ENCODE measurements around the gene SH3TC1. TPM values are rescaled to one million over a fixed set of nuclear protein-coding genes. Genes with fewer than 3 reads are reported as not detected.

The SH3TC1 gene
- total RNA-seq, 2 experiments from 2014 or later = 28.5 to 28.8 TPM

DNA sequence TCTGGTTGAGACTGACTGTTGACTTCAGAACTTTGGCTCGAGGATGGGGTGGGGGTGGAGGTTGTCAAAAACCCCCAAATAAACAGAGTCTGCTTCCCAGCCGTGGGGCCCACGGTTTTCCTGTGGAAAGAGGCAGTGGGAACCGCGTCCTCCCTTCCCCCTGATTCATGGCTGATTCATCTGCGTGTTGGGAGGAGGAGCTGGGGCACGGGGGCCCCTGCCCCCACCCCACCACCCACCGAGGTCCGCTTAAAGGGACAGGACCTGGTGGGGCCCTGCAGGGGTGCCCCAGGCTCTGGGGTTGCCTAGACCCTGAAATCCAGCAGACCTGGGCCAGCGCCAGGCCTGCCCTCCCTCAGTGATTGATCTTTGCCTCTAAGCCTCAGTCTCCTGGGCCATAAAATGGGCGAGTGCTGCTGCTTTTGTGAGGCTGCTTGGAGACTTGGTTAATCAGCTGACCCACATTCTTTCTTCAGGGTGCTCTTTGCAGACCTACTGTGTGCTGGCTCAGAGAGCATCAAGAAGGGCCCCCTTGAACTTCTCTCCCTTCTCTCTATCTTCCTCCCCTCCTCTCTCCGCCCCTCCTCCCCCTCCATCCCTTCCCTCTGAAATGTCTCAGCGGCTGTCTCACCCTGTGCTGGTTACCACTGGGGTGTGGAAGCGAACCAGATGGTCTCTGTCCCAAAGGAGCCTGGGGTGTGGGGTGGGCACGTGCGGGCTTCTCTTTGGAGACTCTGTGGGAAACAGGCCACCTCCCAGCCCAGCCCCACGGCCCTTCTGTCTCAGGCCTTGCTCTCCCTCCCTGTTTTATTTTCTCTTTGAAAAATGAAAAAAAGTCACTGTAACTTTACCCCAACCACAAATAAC is 79.6 kb downstream of the SH3TC1 start:
- Mint-ChIP-seq H3K27me3 (no peaks in the 10 kb centered on the region), H3K36me3 (no peaks in the 10 kb centered on the region), H3K4me1 (ENCODE audit: low read depth) (no peaks in the 10 kb centered on the region), H3K4me3 (no peak overlapping the region), H3K9me3 (no peaks in the 10 kb centered on the region), H3K27ac (no peak overlapping the region)
- ChIA-PET CTCF (interaction anchor here (1.2 kb wide), 1 partner anchor 129 kb away, joined by 3 read pairs; no protein-coding TSS in a partner anchor), POLR2A (no interaction called here)
- intact Hi-C loops (cut with micrococcal nuclease) = no loop called here
- no peak for DNase-seq

DNA sequence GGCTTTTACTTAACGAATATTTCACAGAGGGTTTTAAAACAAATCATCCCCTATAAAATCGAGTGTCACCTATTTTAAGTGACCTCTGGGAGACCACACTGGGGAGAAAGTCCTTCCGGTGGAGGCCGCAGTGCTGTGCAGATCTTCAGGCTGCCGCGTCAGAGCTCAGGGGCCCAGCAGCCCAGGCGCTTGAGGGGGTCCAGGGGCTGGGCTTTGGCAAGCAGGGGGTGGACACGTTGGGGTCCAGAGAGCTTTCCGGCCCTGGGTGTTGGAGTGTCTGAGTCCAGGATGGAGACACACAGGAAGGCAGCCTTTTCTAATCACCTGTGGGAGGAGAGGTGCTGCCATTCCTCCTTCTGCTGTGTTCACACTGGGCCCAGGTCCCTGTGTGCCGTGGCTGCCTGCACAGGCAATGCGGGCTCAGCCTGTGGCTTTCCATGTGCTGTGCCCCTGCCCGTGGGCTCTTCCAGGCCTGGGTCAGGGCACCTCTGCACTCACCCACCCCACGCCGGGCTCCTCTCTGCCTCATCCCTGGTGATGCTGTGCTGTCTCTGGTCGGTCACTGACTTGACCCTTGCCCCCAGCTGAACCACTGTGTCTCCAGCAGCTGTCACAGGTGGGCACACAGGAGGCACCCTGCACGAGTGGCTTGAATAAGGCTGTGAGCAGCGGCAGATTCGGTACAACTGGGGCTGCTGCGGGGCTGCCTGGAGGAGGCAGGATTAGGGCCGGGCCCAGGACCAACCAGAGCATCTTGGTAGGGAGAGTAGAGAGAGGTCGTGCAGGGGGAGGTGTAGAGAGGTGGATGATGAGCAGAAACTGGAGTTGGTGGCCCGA is 80.4 kb downstream of the SH3TC1 start:
- no peak for DNase-seq
- intact Hi-C loops (cut with micrococcal nuclease) = no loop called here
- ChIA-PET POLR2A (no interaction called here), CTCF (no interaction called here)
- Mint-ChIP-seq H3K4me1 (ENCODE audit: low read depth) (no peaks in the 10 kb centered on the region), H3K36me3 (no peaks in the 10 kb centered on the region), H3K27ac (no peak overlapping the region), H3K4me3 (no peak overlapping the region), H3K9me3 (no peaks in the 10 kb centered on the region), H3K27me3 (no peaks in the 10 kb centered on the region)

DNA sequence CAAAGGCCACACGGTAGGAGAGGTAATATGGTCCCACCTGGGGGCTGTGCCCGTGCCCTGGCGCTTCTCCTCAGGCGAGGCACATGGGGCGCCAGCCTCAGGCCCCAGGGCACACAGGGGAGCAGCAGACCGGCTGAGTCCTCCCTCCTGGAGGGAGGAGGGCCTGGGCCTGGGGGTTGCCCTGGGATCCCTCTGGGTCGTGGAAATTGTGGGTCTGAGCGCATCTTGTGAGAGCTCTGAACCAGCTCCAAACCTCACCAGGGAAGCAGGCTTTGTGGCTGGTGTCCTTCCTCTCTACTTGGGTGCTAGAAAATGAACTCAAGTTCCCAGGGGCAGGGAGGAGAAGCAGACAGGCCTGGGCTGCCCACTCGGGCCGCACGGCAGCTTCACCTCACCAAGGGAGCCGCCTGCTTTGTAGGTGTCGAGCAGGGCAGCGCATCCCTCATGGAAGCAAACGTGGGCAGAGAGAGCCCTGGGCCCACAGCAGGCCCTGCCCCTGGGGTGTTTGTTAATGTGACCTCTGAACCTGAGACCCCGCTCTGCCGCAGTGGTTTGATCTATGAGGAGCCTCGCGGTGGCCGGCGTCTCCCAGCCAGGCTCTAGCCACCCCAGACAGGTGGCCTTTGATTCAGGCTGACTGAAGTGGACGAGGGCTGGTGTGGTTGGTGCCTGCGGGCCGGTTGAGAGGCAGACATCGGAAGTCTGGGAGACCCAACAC is 81.2 kb downstream of the SH3TC1 start:
- ChIA-PET CTCF (no interaction called here), POLR2A (no interaction called here)
- no peak for DNase-seq
- Mint-ChIP-seq H3K27me3 (no peaks in the 10 kb centered on the region), H3K4me3 (no peak overlapping the region), H3K4me1 (ENCODE audit: low read depth) (no peaks in the 10 kb centered on the region), H3K27ac (no peak overlapping the region), H3K9me3 (no peaks in the 10 kb centered on the region), H3K36me3 (no peaks in the 10 kb centered on the region)
- intact Hi-C loops (cut with micrococcal nuclease) = no loop called here

GRCh38 chr4:8280876-8281440 is 81.9 kb downstream of the SH3TC1 start:
- CTCF ChIA-PET = no interaction called here
- H3K27me3 Mint-ChIP-seq = no peaks in the 10 kb centered on the region
- no peak overlapping the region for H3K4me3 Mint-ChIP-seq
- intact Hi-C loops (cut with micrococcal nuclease) = no loop called here
- H3K9me3 Mint-ChIP-seq = no peaks in the 10 kb centered on the region
- no peak overlapping the region for H3K27ac Mint-ChIP-seq
- H3K4me1 Mint-ChIP-seq (ENCODE audit: low read depth) = no peaks in the 10 kb centered on the region
- H3K36me3 Mint-ChIP-seq = no peaks in the 10 kb centered on the region
- POLR2A ChIA-PET = no interaction called here
- no peak for DNase-seq

DNA sequence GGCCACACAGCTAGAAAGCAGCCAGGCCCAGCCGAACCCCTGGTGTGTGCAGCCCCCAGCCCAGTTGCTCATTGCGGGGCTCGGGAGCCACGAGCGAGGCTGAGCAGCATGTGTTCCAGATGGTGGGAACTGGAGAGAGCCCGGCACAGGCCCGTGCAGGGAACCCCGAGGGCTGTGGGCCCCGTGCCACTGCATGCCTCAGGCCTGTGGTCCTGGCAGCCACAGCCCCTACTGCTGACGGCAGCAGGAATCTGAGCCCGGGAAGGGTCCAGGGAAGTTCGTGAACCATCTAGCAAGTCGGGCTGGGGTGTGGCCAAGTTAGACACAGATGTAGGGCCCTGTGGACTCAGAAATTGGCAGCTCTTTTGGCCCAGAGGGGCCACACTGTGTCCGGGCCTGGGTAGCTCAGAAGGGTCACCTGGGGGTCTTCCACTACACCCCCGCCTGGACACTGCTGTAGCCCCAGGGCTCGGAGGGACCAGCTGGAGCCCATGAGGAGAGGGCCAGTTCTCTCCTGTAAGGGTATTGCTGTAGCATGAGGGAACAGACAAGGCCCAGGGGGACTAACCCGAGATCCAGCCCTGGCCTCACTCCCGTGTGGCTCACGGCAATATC is 82.5 kb downstream of the SH3TC1 start:
- DNase-seq = no peak
- no peak overlapping the region for H3K27ac Mint-ChIP-seq
- no peaks in the 10 kb centered on the region for H3K27me3 Mint-ChIP-seq
- CTCF ChIA-PET = no interaction called here
- POLR2A ChIA-PET = no interaction called here
- H3K9me3 Mint-ChIP-seq = no peaks in the 10 kb centered on the region
- H3K36me3 Mint-ChIP-seq = no peaks in the 10 kb centered on the region
- no peak overlapping the region for H3K4me3 Mint-ChIP-seq
- intact Hi-C loops (cut with micrococcal nuclease) = no loop called here
- H3K4me1 Mint-ChIP-seq (ENCODE audit: low read depth) = no peaks in the 10 kb centered on the region

DNA sequence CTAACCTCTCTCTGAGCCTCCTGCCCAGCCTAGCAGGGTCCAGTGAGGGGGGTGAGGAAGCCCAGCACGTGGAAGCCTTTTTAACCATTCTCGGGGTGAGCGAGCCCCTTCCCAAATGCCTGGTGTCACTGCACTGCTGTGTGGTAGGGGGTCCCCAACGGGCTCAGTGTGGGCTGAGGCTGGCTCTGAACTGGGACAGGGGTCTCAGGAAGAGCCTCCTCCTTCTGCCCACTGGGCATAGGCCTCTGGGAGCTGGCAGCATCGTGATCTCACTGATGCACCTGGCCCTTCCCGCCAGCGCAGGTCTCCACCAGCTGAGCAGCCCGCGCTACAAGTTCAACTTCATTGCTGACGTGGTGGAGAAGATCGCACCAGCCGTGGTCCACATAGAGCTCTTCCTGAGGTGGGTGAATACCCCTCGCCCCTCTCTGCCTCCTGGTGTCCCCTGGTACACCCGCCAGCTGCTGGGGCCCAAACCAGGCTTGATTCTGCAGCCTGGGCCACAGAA is 83.1 kb downstream of the SH3TC1 start:
- Mint-ChIP-seq H3K36me3 (no peaks in the 10 kb centered on the region), H3K4me3 (no peak overlapping the region), H3K27ac (no peak overlapping the region), H3K9me3 (no peaks in the 10 kb centered on the region), H3K27me3 (no peaks in the 10 kb centered on the region), H3K4me1 (ENCODE audit: low read depth) (no peaks in the 10 kb centered on the region)
- ChIA-PET CTCF (no interaction called here), POLR2A (no interaction called here)
- intact Hi-C loops (cut with micrococcal nuclease) = no loop called here
- no peak for DNase-seq

DNA sequence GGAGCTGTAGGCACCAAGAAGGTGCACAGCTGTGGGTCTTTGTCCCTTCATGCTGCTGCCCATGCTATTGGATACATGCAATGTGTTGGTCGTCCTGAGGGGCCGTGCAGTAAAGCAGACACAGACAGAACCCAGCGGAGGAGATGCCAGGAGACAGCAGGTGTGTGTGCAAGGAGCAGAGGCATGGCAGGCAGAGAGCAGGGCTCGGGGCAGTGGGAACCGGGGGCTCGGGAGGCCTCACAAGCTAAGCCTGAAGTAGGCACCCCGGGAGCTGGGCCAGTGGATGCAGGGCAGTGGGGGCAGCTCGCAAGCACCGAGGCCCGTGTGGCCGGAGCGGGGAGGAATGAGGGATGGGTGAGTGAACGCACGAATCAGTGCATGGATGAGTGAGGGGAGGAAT is 83.7 kb downstream of the SH3TC1 start:
- intact Hi-C loops (cut with micrococcal nuclease) = no loop called here
- Mint-ChIP-seq H3K27ac (no peak overlapping the region), H3K4me3 (no peak overlapping the region), H3K4me1 (ENCODE audit: low read depth) (no peaks in the 10 kb centered on the region), H3K9me3 (no peaks in the 10 kb centered on the region), H3K27me3 (no peaks in the 10 kb centered on the region), H3K36me3 (no peaks in the 10 kb centered on the region)
- ChIA-PET POLR2A (no interaction called here), CTCF (no interaction called here)
- DNase-seq = no peak

- Mint-ChIP-seq H3K4me1 (ENCODE audit: low read depth) (no peaks in the 10 kb centered on the region), H3K4me3 (no peak overlapping the region), H3K36me3 (no peaks in the 10 kb centered on the region), H3K27ac (no peak overlapping the region), H3K27me3 (no peaks in the 10 kb centered on the region), H3K9me3 (no peaks in the 10 kb centered on the region)
- ChIA-PET POLR2A (no interaction called here), CTCF (no interaction called here)
- no peak for DNase-seq
- intact Hi-C loops (cut with micrococcal nuclease) = no loop called here
These were observed 84.1 kb downstream of the SH3TC1 start for GRCh38 chr4:8283161-8283560.

GRCh38 chr4:8283631-8284121 is 84.6 kb downstream of the SH3TC1 start:
- Mint-ChIP-seq H3K9me3 (no peaks in the 10 kb centered on the region), H3K27ac (no peak overlapping the region), H3K27me3 (no peaks in the 10 kb centered on the region), H3K4me1 (ENCODE audit: low read depth) (no peaks in the 10 kb centered on the region), H3K36me3 (no peaks in the 10 kb centered on the region), H3K4me3 (no peak overlapping the region)
- CTCF ChIA-PET = no interaction called here
- no peak for DNase-seq
- intact Hi-C loops (cut with micrococcal nuclease) = no loop called here
- POLR2A ChIA-PET = no interaction called here

DNA sequence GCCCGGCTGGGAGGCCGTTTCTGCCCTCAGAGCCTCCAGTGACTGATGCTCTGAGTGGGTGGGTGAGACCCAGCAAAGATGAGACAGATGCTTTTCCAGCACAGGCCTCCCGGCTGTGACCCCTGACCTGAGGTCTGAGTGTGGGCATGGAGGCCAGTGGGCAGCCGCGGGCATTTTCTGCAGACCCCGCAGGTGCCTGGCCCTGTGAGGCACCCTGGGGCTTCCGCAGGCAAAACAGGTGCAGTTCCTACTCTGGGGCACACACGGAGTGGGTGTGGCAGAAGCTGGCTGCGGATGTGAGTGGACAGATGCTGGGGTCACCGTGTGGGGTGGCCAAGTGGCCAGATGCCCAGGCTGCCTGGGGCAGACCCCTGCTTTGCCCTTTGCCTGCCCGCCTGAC is 85.3 kb downstream of the SH3TC1 start:
- intact Hi-C loops (cut with micrococcal nuclease) = no loop called here
- Mint-ChIP-seq H3K27ac (no peak overlapping the region), H3K9me3 (no peaks in the 10 kb centered on the region), H3K36me3 (no peaks in the 10 kb centered on the region), H3K4me3 (no peak overlapping the region), H3K4me1 (ENCODE audit: low read depth) (no peaks in the 10 kb centered on the region), H3K27me3 (no peaks in the 10 kb centered on the region)
- CTCF ChIA-PET = no interaction called here
- no peak for DNase-seq
- POLR2A ChIA-PET = no interaction called here

GRCh38 chr4:8285143-8285975 is 86.3 kb downstream of the SH3TC1 start:
- H3K4me1 Mint-ChIP-seq (ENCODE audit: low read depth) = no peaks in the 10 kb centered on the region
- no peaks in the 10 kb centered on the region for H3K36me3 Mint-ChIP-seq
- ChIA-PET CTCF (no interaction called here), POLR2A (no interaction called here)
- DNase-seq = no peak
- H3K4me3 Mint-ChIP-seq = no peak overlapping the region
- no peak overlapping the region for H3K27ac Mint-ChIP-seq
- H3K9me3 Mint-ChIP-seq = no peaks in the 10 kb centered on the region
- intact Hi-C loops (cut with micrococcal nuclease) = no loop called here
- H3K27me3 Mint-ChIP-seq = no peaks in the 10 kb centered on the region

Data from activated CD4-positive, alpha-beta memory T cell treated with anti-CD3 and anti-CD28 coated beads for 36 hours (primary cell).